GM20431 (cell line): ENCODE measurements around the gene HLA-G.
"Not testable (repeated sequence)": the region's sequence is repeated elsewhere in the genome, so short reads cannot be mapped to it uniquely, and the experiment has no call there.

Experiments
- in situ Hi-C: fragments of 300-500 bp; cut with MseI, MboI; formaldehyde crosslinking; loops from one replicate; pipeline ENCODE4 v1.15.0; 2020; ENCODE audit warnings: low sequenced_read_pairs; ENCODE audit not compliant: unreplicated experiment

The HLA-G gene

DNA sequence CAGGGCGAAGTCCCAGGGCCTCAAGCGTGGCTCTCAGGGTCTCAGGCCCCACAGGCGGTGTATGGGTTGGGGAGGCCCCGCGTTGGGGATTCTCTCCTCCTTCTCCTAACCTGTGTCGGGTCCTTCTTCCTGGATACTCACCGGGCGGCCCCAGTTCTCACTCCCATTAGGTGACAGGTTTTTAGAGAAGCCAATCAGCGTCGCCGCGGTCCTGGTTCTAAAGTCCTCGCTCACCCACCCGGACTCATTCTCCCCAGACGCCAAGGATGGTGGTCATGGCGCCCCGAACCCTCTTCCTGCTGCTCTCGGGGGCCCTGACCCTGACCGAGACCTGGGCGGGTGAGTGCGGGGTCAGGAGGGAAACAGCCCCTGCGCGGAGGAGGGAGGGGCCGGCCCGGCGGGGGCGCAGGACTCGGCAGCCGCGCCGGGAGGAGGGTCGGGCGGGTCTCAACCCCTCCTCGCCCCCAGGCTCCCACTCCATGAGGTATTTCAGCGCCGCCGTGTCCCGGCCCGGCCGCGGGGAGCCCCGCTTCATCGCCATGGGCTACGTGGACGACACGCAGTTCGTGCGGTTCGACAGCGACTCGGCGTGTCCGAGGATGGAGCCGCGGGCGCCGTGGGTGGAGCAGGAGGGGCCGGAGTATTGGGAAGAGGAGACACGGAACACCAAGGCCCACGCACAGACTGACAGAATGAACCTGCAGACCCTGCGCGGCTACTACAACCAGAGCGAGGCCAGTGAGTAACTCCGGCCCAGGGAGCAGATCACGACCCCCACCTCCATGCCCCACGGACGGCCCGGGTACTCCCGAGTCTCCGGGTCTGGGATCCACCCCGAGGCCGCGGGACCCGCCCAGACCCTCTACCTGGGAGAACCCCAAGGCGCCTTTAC lies at the start of gene HLA-G:
HLA-G (plus strand) TSS at position 247 of the 892 bp plus-strand sequence; CDS start at position 267, 20 bp downstream.
- in situ Hi-C loops: no loop called here

DNA sequence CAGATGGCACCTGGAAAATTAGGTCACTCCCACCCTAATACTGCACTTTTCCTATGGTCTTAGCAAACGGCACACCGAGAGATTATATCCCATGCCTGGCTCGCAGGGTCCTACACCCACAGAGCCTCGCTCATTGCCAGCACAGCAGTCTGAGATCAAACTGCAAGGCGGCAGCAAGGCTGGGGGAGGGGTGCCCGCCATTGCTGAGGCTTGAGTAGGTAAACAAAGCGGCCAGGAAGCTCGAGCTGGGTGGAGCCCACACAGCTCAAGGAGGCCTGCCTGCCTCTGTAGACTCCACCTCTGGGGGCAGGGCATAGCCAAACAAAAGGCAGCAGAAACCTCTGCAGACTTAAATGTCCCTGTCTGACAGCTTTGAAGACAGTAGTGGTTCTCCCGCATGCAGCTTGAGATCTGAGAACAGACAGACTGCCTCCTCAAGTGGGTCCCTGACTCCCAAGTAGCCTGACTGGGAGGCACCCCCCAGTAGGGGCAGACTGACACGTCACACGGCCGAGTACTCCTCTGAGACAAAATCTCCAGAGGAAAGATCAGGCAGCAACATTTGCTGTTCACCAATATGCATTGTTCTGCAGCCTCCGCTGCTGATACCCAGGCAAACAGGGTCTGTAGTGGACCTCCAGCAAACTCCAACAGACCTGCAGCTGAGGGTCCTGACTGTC lies 47.5 kb upstream of the HLA-G start:
- in situ Hi-C loops: not testable (repeated sequence)

DNA sequence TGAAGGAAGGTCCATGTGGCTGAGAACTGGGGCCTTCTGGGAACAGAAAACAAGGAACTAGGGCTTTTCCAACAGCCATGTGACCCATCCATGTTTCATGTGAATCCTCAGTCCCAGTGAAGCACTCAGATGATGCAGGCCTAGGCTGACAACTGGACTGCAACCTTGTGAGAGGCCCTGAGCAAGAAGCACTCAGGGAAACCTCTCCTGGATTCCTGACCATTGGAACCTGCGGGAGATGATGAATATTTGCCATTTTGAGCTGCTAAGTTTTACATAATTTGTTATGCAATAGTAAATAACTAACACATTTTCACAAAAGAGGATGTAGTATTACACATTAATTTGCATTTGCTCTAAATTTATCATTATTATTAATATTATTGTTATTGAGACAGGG lies 38.4 kb upstream of the HLA-G start:
- in situ Hi-C loops: no loop called here

DNA sequence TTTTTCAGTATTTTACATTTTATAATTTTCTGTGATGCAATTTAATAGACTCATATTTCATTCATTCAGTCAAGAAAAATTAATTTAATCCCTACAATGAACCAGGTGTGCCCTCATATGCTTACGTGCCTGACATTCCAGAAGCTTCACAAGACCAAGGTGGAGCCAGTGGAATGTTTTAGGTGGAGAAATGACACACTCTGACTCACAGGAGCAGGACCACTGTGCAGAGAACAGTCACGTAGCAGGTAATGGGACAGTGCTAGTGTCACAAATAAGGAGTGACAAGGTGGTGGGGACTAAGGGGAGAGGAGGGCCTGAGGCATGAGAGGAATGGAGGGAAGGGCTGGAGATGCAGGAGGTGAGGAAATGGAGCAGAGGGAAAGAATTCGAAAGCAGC lies 37.0 kb upstream of the HLA-G start:
- in situ Hi-C loops: no loop called here

DNA sequence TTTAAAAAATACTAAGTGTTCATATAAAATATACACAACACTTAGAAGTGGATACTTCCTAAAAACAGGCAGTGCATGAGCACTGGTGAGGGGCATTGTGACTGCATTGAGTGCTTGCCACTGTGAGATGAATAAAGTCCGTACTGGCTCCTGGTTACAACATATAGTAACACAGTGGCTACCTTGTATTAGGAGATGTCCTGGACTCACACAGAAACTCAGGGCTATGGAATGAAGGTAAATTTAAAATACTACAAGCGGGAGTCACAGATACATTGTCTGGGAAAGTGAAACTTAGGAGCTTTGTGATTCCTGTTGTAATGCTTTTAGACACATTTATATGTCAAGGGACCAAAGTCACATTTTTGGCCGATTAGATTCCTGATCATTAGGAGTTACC lies 36.5 kb upstream of the HLA-G start:
- in situ Hi-C loops: no loop called here

DNA sequence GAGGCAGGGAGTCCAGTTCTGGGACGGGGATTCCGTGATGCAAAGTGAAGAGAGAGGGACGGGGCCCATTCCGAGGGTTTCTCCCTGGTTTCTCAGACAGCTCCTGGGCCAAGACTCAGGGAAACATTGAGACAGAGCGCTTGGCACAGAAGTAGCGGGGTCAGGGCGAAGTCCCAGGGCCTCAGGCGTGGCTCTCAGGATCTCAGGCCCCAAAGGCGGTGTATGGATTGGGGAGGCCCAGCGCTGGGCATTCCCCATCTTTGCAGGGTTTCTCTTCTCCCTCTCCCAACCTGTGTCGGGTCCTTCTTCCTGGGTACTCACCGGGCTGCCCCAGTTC lies 35.9 kb upstream of the HLA-G start:
- in situ Hi-C loops: no loop called here

DNA sequence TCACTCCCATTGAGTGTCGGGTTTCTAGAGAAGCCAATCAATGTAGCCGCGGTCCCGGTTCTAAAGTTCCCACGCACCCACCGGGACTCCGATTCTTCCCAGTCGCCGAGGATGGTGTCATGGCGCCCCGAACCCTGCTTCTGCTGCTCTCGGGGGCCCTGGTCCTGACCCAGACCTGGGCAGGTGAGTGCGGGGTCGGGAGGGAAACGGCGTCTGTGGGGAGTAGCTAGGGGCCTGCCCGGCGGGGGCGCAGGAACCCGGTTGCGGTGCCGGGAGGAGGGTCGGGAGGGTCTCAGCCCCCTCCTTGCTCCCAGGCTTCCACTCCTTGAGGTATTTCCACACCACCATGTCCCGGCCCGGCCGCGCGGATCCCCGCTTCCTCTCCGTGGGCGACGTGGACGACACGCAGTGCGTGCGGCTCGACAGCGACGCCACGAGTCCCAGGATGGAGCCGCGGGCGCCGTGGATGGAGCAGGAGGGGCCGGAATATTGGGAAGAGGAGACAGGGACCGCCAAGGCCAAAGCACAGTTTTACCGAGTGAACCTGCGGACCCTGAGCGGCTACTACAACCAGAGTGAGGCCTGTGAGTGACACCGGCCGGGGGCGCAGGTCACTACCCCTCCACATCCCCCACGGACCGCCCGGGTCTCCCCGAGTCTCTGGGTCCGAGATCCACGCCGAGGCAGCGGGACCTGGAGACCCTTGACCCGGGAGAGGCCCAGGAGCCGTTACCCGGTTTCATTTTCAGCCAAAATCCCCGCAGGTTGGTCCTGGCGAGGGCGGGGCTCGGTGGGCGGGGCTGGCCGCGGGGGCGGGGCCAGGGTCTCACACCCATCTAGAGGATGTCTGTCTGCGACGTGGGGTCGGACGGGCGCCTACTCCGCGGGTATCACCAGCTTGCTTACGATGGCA lies 35.2 kb upstream of the HLA-G start:
- in situ Hi-C loops: no loop called here

DNA sequence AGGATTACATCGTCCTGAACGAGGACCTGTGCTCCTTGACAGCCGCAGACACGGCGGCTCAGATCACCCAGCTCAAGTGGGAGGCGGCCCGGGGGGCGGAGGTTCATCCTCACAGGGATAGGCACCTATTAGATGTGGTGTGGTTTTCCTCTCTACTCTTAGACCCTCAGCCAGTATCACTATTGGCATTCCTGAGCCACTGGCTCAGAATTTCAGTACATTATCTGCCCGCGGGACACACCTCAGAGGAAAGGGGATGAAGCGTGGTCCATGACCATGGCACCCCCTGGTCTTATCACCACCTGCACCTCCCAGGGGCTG lies 34.6 kb upstream of the HLA-G start:
- in situ Hi-C loops: no loop called here

DNA sequence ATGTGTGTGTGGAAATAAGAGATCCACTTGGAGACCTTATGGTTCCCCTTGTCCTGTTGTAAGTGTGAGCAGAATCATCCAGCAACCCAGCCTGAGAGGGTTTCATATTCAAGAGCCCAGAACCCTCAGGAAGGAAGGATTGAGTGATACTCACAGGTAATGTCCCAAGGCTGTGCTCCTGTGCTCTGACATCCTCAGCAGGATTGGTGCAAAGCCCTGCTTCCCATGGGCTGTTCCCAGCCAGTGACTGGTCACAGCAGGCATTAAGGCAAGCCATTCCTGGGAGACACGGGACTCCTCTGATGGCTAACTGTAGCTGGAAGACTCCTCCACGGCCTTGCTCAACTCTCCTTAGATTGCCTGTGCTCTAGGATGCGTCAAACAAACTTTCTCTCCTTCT lies 33.8 kb upstream of the HLA-G start:
- in situ Hi-C loops: no loop called here

DNA sequence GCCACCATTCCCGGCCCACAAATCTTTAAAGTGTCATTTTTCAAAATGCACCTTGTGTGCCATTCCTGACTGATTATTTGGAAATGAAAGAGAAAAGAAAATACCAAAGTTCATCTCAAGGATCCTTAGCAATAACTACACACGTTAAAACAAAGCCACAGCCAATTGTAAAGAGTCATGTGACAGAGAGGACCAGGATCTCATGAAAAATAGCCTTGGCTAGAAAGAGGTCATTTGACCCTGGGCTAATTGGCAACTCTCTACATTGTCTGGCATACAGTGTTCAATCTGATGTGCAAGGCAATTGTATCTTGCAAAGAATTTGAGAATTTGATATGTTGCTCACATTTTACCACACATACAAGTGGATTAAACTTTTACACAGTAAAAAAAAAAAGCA lies 31.6 kb upstream of the HLA-G start:
- in situ Hi-C loops: no loop called here

DNA sequence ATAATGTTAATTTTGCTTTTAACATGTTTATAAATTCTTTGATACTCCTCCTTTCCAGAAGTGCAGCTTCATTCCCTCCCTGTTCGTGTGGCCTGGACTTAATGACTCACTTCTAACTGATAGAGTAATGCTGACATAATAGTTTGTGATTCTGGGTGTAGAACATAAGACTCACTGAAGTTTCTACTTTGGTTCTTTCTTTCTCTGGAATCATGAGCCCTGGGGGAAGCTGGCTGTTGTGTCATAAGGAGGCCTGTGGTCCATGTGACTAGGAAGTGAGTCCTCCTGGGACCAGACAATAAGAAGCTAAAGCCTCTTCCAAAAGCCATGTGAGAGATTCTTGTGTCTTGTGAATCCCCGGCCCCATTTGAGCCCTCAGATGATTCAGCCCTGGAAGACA lies 30.5 kb upstream of the HLA-G start:
- in situ Hi-C loops: no loop called here

DNA sequence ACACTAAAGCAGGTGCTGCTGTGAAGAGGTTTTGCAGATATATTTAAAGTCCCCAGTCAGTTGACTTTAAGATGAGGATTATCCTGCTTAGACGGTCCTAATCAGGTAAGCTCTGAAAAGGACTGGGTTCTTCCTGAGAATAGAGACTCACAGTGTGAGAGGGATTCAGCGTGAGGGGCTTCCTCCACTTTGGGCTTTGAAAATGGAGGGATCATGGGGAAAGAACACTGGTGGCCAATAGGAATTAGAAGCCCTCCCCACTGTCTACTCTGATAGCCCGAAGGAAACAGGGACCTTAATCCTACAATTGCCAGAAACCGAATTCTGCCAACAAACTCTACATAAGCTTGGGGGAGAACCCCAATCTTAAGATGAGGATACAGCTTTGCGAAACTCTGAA lies 29.7 kb upstream of the HLA-G start:
- in situ Hi-C loops: no loop called here

DNA sequence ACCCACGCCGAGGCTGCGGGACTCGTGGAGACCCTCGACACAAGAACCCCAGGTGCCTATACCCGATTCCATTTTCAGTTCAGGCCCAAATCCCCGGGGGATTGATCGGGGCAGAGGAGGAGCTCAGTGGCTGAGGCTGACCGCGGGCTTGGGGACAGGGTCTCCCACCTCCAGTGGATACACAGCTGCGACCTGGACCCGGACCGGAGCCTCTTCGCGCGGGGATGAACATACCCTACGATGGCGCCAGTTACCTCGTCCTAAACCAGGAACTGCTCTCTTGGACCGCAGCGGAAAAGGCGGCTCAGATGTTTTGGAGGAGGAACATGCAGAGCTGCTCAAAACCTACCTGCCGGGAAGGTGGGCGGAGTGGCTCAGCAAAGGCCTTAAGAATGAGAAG lies 27.4 kb upstream of the HLA-G start:
- in situ Hi-C loops: no loop called here

DNA sequence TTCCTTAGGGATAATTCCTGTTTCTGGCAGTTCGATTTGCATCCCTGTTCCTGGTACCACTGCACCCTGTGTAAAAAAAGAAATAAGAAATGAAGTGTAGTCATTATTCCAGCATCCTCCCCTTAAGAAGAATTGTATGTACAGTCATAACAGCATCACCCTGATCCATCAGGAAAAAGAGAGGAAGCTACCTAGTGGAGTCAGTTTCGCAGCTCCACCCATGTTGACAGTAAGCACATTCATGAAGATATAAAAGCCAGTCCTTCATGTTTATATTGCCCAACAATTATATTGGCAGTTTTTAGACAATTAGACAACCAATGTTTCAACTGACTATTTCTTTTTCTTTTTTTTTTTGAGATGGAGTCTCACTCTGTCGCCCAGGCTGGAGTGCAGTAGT lies 21.2 kb upstream of the HLA-G start:
- in situ Hi-C loops: no loop called here

DNA sequence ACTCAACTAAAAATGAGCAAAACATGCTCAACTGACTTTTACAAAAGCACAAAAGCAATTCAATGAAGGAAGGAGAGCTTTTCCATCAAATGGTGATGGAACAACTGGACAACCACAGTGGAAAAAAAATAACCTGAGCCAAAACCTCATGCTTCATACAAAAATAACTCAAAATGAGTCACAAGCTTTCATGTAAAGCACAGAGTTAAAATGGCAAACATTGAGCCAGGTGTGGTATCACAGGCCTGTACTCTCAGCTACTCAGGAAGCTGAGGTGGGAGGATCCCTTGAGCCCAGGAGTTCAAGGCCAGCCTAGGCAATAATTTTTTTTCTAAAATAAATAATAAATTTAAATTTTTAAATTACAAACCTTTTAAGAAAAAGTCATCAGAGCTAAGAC lies 18.4 kb upstream of the HLA-G start:
- in situ Hi-C loops: no loop called here

DNA sequence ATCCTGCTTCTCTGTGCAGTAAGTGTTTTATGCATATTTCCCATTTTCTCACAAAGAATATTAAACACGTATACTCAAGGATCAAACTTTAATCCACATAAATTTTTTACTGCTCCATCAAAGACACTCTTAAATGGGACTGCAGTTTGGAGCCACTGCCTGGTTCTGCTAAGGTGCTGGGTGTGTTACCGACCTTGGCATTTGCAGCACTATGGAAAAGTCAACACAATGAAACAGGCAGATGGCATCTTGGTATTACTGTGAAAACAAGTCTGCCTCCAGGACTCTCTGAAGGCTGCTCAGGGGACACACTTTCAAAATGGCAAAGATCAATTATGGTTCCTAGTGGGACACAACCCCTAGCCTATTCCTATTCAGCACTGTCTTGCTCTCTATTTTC lies 17.3 kb upstream of the HLA-G start:
- in situ Hi-C loops: no loop called here

DNA sequence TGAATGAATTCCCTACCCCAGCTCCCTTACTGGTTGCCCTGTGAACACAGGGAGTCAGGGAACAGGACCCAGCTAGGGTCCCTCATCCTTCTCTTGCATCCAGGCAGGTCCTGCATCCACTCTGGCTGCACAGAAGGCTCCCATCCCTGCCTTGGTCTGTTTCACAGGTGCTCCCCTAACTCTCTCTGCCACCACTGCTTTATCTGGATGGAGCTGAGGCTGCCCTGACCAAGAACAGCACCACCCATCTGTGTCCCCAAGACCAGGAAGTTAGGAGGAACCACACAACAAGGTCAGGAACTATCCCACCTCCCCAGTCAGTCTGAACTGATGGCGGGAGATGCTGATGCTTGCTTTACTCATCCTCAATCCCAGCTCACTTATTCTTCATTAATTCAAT lies 16.2 kb upstream of the HLA-G start:
- in situ Hi-C loops: no loop called here

DNA sequence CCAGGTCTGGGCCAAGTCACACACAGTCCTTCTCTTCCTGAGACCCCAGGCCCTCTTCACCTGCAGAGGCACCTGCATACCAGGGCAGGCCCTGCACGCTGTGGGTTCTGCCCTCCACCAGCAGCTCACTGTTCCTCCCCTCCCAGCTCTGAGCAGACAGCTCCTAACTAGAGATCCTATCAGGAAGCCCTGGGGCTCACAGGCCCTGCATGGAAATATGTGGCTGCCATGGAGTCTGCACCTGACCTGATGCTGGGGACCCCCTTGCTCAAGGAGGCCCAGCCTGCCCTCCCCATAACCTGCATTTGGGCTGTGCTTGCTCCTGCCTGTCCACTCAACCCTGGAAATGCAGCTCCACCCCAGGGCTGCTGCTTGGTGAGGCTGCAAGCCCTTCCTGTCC lies 14.6 kb upstream of the HLA-G start:
- in situ Hi-C loops: no loop called here

DNA sequence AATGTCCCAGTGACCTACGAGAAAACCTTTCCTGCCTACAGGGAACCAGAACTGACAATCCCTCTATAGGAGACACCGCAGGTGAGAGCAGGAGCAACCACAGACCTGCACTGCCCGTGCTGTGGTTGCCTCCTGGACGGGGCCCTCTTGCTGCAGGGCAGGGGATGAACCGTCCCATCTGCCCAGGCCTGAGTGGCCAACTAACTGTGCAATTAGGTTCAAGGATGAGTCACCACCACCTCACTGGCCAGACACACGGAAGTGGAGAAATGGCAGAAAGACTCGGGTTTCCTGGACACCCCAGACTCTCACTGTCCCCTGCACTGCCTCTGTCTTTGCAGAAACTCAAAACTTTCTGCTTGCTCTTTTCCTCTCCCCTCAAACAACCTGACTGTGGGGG lies 13.8 kb upstream of the HLA-G start:
- in situ Hi-C loops: no loop called here

DNA sequence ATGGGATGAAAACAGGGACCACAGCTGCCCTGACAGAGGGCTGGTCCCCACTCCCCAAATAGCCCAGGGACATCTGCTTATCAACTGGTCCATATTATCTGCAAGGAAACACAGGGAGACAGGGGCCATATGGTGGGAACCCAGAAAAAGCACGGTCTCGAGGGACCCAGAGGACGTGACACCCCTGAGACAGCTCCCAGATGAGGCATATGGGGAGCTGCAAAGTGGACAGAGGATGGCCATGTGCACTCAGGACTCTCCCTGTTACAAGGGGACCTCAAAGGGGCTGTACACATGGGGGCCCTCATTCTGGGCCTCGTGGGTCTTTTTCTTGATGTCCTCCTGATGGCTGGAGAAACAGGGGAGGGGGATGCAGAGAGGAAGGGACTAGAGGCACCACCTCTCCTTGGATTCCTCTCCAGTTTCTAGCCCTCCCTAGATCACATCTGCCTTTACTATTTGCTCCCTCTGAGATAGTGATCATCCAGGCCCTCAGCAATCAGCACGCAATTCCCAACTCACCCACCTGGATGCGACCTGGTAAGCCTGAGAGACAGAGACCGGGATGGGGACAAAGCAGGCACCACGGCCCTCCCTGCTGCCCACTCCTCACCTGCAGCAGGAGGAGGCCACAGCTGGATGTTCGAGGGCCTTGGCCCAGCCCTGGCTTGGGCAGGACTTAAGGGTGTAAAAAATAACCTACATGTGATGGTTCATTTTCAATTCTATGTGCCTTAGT lies 13.1 kb upstream of the HLA-G start:
- in situ Hi-C loops: no loop called here
